K562 (cell line): ENCODE results near the gene DAPK1. TPM values are rescaled to one million over a fixed set of nuclear protein-coding genes. Genes with fewer than 3 reads are reported as not detected.
A peak's percentile ranks its signal among the peaks of the same experiment; 100 is the strongest.

Experiments used
- ATAC-seq: fragments of 200-7000 bp; cut with Tn5 transposase; 3 replicates; pipeline ENCODE4 v1.9.1; 2020; ENCODE audit warnings: moderate library complexity
- BruUV-seq: library from RNA; stranded (reverse); fragments of 400-500 nt; replicated peaks from 2 replicates; lab custom pipeline; 2021; lab: Mats Ljungman, UMichigan
- CTCF ChIA-PET: fragments of 300-600 bp; formaldehyde crosslinking; extraction: SDS; loops from one replicate; lab custom pipeline; 2021; ENCODE audit warnings: low intra/inter-chr PET ratio; lab: Yijun Ruan, JAX
- POLR2A ChIA-PET: fragments of 300-600, 350-650 bp; sonication (Branson Sonifier 250); formaldehyde crosslinking; extraction: SDS; loops from one replicate; lab custom pipeline; 2021; ENCODE audit warnings: antibody characterized with exemption, inconsistent platforms; lab: Yijun Ruan, JAX
- DNase-seq, 4 experiments: peaks; one replicate each; pipeline versions ENCODE4 v3.0.0 to v3.0.0-alpha.2; 2011 to 2018; ENCODE audit warnings: low spot score in 3 of 4, mixed read lengths in 3 of 4; ENCODE audit errors: extremely low read depth in 1 of 4
- FAIRE-seq: peaks from 2 replicates; lab custom pipeline; 2011; peaks lifted over from hg19 to GRCh38; lab: Jason Lieb, UNC
- H2AFZ ChIP-seq: 2 replicates; pipeline ENCODE4 v1.6.0; 2011; ENCODE audit warnings: low read depth, low read length, control low read depth, inconsistent platforms
- H3K27ac ChIP-seq: fragments of 200-600 bp; 3 replicates; pipeline ENCODE4 v1.8.0; 2011; ENCODE audit warnings: low read depth, mild to moderate bottlenecking, control low read depth, inconsistent platforms, low read length, moderate library complexity, mixed read lengths; ENCODE audit errors: extremely low read depth
- H3K27me3 ChIP-seq, 2 experiments: fragments of 300-600 bp in 1 of 2; 2 replicates in 1 of 2; 3 replicates in 1 of 2; pipeline versions ENCODE4 v1.6.0 to v1.8.0; 2011; ENCODE audit warnings: inconsistent platforms in 2 of 2, low read length in 2 of 2, mild to moderate bottlenecking in 1 of 2, mixed read lengths in 1 of 2, moderate library complexity in 1 of 2; ENCODE audit not compliant: control insufficient read depth in 2 of 2, insufficient read depth in 2 of 2
- H3K36me3 ChIP-seq: fragments of 300-600 bp; 3 replicates; pipeline ENCODE4 v1.8.0; 2011; ENCODE audit warnings: mild to moderate bottlenecking, low read length, inconsistent platforms; ENCODE audit not compliant: control insufficient read depth, insufficient read depth
- H3K4me1 ChIP-seq, 2 experiments: fragments of 200-600 bp in 1 of 2; replicated peaks in 1 of 2; 2 replicates in 1 of 2; 3 replicates in 1 of 2; pipeline versions ENCODE4 v1.5.1 to v1.8.0; 2011; ENCODE audit warnings: inconsistent platforms in 2 of 2, low read length in 2 of 2, mild to moderate bottlenecking in 1 of 2, mixed read lengths in 1 of 2, moderate library complexity in 1 of 2; ENCODE audit not compliant: control insufficient read depth in 2 of 2, insufficient read depth in 2 of 2
- H3K4me2 ChIP-seq: 2 replicates; pipeline ENCODE4 v1.6.1; 2011; ENCODE audit warnings: low read length, control low read depth, inconsistent platforms, mixed read lengths; ENCODE audit not compliant: insufficient read depth
- H3K4me3 ChIP-seq: fragments of 200-600 bp; sonication (generic), shearing (Covaris generic); 2 replicates; pipeline ENCODE4 v1.5.1; 2016; ENCODE audit warnings: control low read depth, inconsistent platforms
- H3K79me2 ChIP-seq: fragments of 200-600 bp; 3 replicates; pipeline ENCODE4 v1.8.0; 2011; ENCODE audit warnings: low read length, inconsistent platforms; ENCODE audit not compliant: control insufficient read depth, insufficient read depth
- H3K9ac ChIP-seq, 2 experiments: 2 replicates each; pipeline versions ENCODE4 v1.6.0 to v1.6.1; 2011; ENCODE audit warnings: low read depth in 2 of 2, low read length in 2 of 2, control low read depth in 1 of 2, inconsistent platforms in 1 of 2, mild to moderate bottlenecking in 1 of 2, mixed read lengths in 1 of 2; ENCODE audit not compliant: insufficient read depth in 1 of 2
- H3K9me1 ChIP-seq: one replicate; pipeline ENCODE4 v1.6.0; 2011; ENCODE audit warnings: inconsistent platforms, mild to moderate bottlenecking, low read length, moderate library complexity; ENCODE audit not compliant: control insufficient read depth, insufficient read depth
- H3K9me3 ChIP-seq: replicated peaks from 2 replicates; pipeline ENCODE4 v1.5.1; 2011; ENCODE audit warnings: low read depth, low read length, inconsistent platforms; ENCODE audit not compliant: control insufficient read depth, insufficient read depth
- H4K20me1 ChIP-seq: replicated peaks from 2 replicates; pipeline ENCODE4 v1.6.1; 2011; ENCODE audit warnings: low read length, inconsistent platforms, mixed read lengths; ENCODE audit not compliant: control insufficient read depth, insufficient read depth
- ATF6 ChIP-seq: sonication (generic); formaldehyde crosslinking; IDR thresholded peaks from 2 replicates; pipeline ENCODE4 v1.4.0; 2020; ENCODE audit warnings: mild to moderate bottlenecking, missing genetic modification reagents
- BCOR ChIP-seq: fragments of 450-650 bp; IDR thresholded peaks from 2 replicates; pipeline ENCODE4 v1.6.1; 2016
- CBX5 ChIP-seq: IDR thresholded peaks from 2 replicates; pipeline ENCODE4 v1.6.1; 2014; ENCODE audit warnings: low read depth, borderline replicate concordance
- EP400 ChIP-seq: fragments of 450-650 bp; IDR thresholded peaks from 2 replicates; pipeline ENCODE4 v1.6.1; 2017; ENCODE audit warnings: antibody characterized with exemption, mild to moderate bottlenecking, moderate library complexity
- EWSR1 ChIP-seq: fragments of 450-650 bp; IDR thresholded peaks from 2 replicates; pipeline ENCODE4 v1.6.1; 2018; ENCODE audit warnings: borderline replicate concordance, mild to moderate bottlenecking, low read depth, moderate library complexity; ENCODE audit not compliant: partially characterized antibody
- FOSL1 ChIP-seq: fragments of 200-800 bp; sonication (Bioruptor generic); conservative IDR thresholded peaks from 2 replicates; pipeline ENCODE4 v1.6.1; 2016; ENCODE audit warnings: missing genetic modification characterization, missing compliant biosample characterization
- GABPA ChIP-seq: fragments of 200-800 bp; sonication (Bioruptor generic); conservative IDR thresholded peaks from 2 replicates; pipeline ENCODE4 v1.6.1; 2016; ENCODE audit warnings: low read depth, missing genetic modification characterization, missing compliant biosample characterization
- GTF2A2 ChIP-seq: IDR thresholded peaks from 2 replicates; pipeline ENCODE4 v1.6.1; 2016; ENCODE audit warnings: mild to moderate bottlenecking, missing genetic modification characterization, missing compliant biosample characterization
- HIVEP1 ChIP-seq: fragments of 250-450 bp; sonication (Bioruptor Pico); IDR thresholded peaks from 2 replicates; pipeline ENCODE4 v1.4.0; 2020; ENCODE audit warnings: mild to moderate bottlenecking
- MIER1 ChIP-seq: fragments of 450-650 bp; IDR thresholded peaks from 2 replicates; pipeline ENCODE4 v1.6.1; 2016; ENCODE audit warnings: antibody characterized with exemption, mild to moderate bottlenecking, low read depth
- MNT ChIP-seq, 2 experiments: fragments of 450-650 bp; conservative IDR thresholded peaks; 2 replicates each; pipeline ENCODE4 v1.6.1; 2017; ENCODE audit warnings: mild to moderate bottlenecking in 2 of 2, moderate library complexity in 2 of 2
- MYNN ChIP-seq, 2 experiments: sonication (generic); formaldehyde crosslinking in 1 of 2; IDR thresholded peaks; 2 replicates each; pipeline versions ENCODE4 v1.5.0 to v1.6.1; 2016 to 2020; ENCODE audit warnings: antibody characterized with exemption in 1 of 2, missing genetic modification reagents in 1 of 2
- NR3C1 ChIP-seq: sonication (generic); formaldehyde crosslinking; IDR thresholded peaks from 2 replicates; pipeline ENCODE4 v1.8.1; 2022; ENCODE audit warnings: missing genetic modification reagents
- POLR2G ChIP-seq: fragments of 200-400 bp; formaldehyde crosslinking; IDR thresholded peaks from 2 replicates; pipeline ENCODE4 v1.6.1; 2017; ENCODE audit warnings: low read depth, mild to moderate bottlenecking, antibody characterized with exemption, low read length, moderate library complexity
- RAD21 ChIP-seq, 2 experiments: fragments of 250-450 bp in 1 of 2; fragments of 450-650 bp in 1 of 2; sonication (Bioruptor Pico) in 1 of 2; formaldehyde crosslinking in 1 of 2; IDR thresholded peaks in 1 of 2; conservative IDR thresholded peaks in 1 of 2; 2 replicates each; pipeline versions ENCODE4 v1.4.0 to v1.8.0; 2020 to 2022; ENCODE audit warnings: mild to moderate bottlenecking in 2 of 2, moderate library complexity in 1 of 2
- RAD51 ChIP-seq: fragments of 450-650 bp; IDR thresholded peaks from 2 replicates; pipeline ENCODE4 v1.7.1; 2016; ENCODE audit warnings: low read depth, mild to moderate bottlenecking, borderline replicate concordance
- RBM22 ChIP-seq: fragments of 200-400 bp; formaldehyde crosslinking; IDR thresholded peaks from 2 replicates; pipeline ENCODE4 v1.6.1; 2018; ENCODE audit warnings: low read length, low read depth; ENCODE audit not compliant: poor library complexity, severe bottlenecking
- TRIM25 ChIP-seq: fragments of 450-650 bp; IDR thresholded peaks from 2 replicates; pipeline ENCODE4 v1.7.0; 2016; ENCODE audit warnings: borderline replicate concordance
- WGBS: fragments of 100-300 bp; shearing (Covaris generic); methylation state at CpG from one replicate; pipeline ENCODE4 v1.1.6; 2016; ENCODE audit warnings: low coverage, mixed read lengths; ENCODE audit not compliant: insufficient coverage; ENCODE audit errors: missing lambda C conversion rate; 5-methylcytosine and 5-hydroxymethylcytosine counted together
- in situ Hi-C: fragments of 300-500 bp; cut with MboI; formaldehyde crosslinking; loops from 4 replicates; pipeline ENCODE4 v1.15.0; 2018; ENCODE audit warnings: inconsistent platforms, mixed read lengths
- intact Hi-C: fragments of 100-400 bp; cut with micrococcal nuclease; formaldehyde crosslinking; loops from 2 replicates; pipeline ENCODE4 v1.14.2; 2022
- polyA plus RNA-seq, 8 experiments: library from polyadenylated mRNA; depleted of rRNA in 4 of 8; stranded (reverse) in 5 of 8; unstranded in 3 of 8; fragments of >200 nt; fragmentation: Nextera tagmentation in 2 of 8; fragmentation: Illumina TruSeq in 1 of 8; extraction: Ambion mirVana in 2 of 8; extraction: Trizol in 1 of 8; gene quantifications; 2 replicates each; pipeline versions ENCODE4 v1.2.1 to v1.2.3, GENCODE V29; 2011 to 2014; ENCODE audit warnings: inconsistent platforms in 1 of 8, missing spikeins in 1 of 8
- total RNA-seq, 7 experiments: library from RNA; depleted of rRNA in 6 of 7; stranded (reverse); fragments of >200 nt in 6 of 7; fragmentation: Illumina TruSeq in 2 of 7; extraction: Trizol in 2 of 7; gene quantifications; 2 replicates each; pipeline versions ENCODE4 v1.2.1 to v1.2.3, GENCODE V29; 2011 to 2021; ENCODE audit warnings: low replicate concordance in 1 of 7

The DAPK1 gene
- total and polyA plus RNA-seq, 9 of the 15 experiments (the other 6 are each of a cell fraction or from before 2014, with no cell fraction given) = 1.7 to 26.4 (median 15.8) TPM

DNA sequence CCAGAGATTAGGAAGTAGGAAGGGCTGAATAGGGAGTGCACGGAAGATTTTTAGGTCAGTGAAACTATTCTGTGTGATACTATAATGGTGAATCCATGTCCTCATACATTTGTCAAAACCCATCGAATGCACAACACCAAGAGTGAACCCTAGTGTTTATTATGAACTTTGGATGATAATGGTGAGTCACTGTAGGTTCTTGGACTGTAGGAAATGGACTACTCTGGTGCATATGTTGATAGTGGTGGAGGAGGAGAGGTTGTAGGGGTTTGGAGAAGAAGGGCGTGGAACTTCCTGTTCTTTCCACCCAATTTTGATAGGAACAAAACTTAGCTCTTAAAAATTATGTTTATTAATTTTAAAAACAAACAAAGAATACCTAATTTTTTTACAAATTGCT lies 242.5 kb downstream of the DAPK1 start:
- no peaks in the 10 kb centered on the region for H3K36me3 ChIP-seq
- DNase-seq = peak in 2 of 4 experiments; percentile 38 to 55
- TF ChIP-seq BCOR = no peak
- no peak for TF ChIP-seq EWSR1
- no peak for TF ChIP-seq EP400
- no peak for TF ChIP-seq ATF6 (CRISPR knock-in tag)
- no peak for TF ChIP-seq RBM22
- peak; percentile 47; the same call in 1 of the 2 replicates for TF ChIP-seq FOSL1 (tag)
- no peak for TF ChIP-seq RAD51
- peak in 1 of 2 experiments; percentile 37; a peak in 1 of 4 replicates for TF ChIP-seq RAD21 (CRISPR knock-in tag; conservative IDR thresholded peaks at IDR 0.05 in 1 of 2, IDR thresholded peaks at IDR 0.05 in 1 of 2)
- TF ChIP-seq HIVEP1 (CRISPR knock-in tag) = no peak
- TF ChIP-seq POLR2G = no peak
- TF ChIP-seq MIER1 = no peak
- TF ChIP-seq GTF2A2 (tag) = no peak
- TF ChIP-seq MYNN (IDR thresholded peaks at IDR 0.05) = no peak
- TF ChIP-seq MYNN (CRISPR knock-in tag; IDR thresholded peaks at IDR 0.05) = no peak
- no peak for TF ChIP-seq GABPA (tag)
- TF ChIP-seq TRIM25 = no peak
- no peak for TF ChIP-seq MNT (conservative IDR thresholded peaks at IDR 0.05)
- no peak for TF ChIP-seq CBX5
- TF ChIP-seq NR3C1 (CRISPR knock-in tag) = no peak

More for the DNA sequence above, 242.5 kb downstream of the DAPK1 start:
- H3K9me3 ChIP-seq = peaks cover 8% of the 10 kb centered on the region; the same call in 1 of the 2 replicates
- peak overlapping the region; percentile 43; the same call in 2 of the 3 replicates for H3K27ac ChIP-seq
- FAIRE-seq (peak; percentile 65), ATAC-seq (peak; percentile 88)
- WGBS = 11% methylated on average over 3 of the region's 3 CpGs
- peaks cover 0 to 20% of the 10 kb centered on the region in 2 experiments; a peak in 2 of 5 replicates for H3K4me1 ChIP-seq
- no TSS peak for BruUV-seq
- H3K4me2 ChIP-seq = peak overlapping the region; percentile 57; the same call in 1 of the 2 replicates
- no peaks in the 10 kb centered on the region for H3K9me1 ChIP-seq
- H3K79me2 ChIP-seq = no peaks in the 10 kb centered on the region
- no peaks in the 10 kb centered on the region for H4K20me1 ChIP-seq
- H3K4me3 ChIP-seq = no peak overlapping the region
- no peak overlapping the region for H3K9ac ChIP-seq
- in situ Hi-C loops = no loop called here
- H2AFZ ChIP-seq = peak overlapping the region; percentile 70; the same call in 1 of the 2 replicates
- intact Hi-C loops = no loop called here
- ChIA-PET POLR2A (interaction anchor here (1.0 to 1.4 kb wide), 2 partner anchors 10 to 14 kb away, joined by 3 to 4 read pairs; partner anchors contain the start of gene CTSL), CTCF (no interaction called here)
- no peaks in the 10 kb centered on the region for H3K27me3 ChIP-seq
